UCSD-AML1 (cell line): ENCODE results near the gene CYP2W1.
A peak's percentile ranks its signal among the peaks of the same experiment; 100 is the strongest.

ENCODE experiments used
- DNase-seq: peaks from one replicate; lab custom pipeline; 2025; ENCODE audit not compliant: unreplicated experiment; lab: John Stamatoyannopoulos, UW

The CYP2W1 gene

GRCh38 chr7:966291-967069, 16.5 kb upstream of the CYP2W1 start:
- no peak for DNase-seq

- no peak for DNase-seq
Observed at GRCh38 chr7:967361-968082, 15.5 kb upstream of the CYP2W1 start.

GRCh38 chr7:968205-969105, 14.5 kb upstream of the CYP2W1 start:
- DNase-seq: no peak

GRCh38 chr7:969403-969802, 13.6 kb upstream of the CYP2W1 start:
- DNase-seq: no peak

GRCh38 chr7:970744-971143, 12.2 kb upstream of the CYP2W1 start:
- no peak for DNase-seq

- DNase-seq: no peak
Observed at GRCh38 chr7:972110-972509, 10.9 kb upstream of the CYP2W1 start.

GRCh38 chr7:972676-973309, 10.2 kb upstream of the CYP2W1 start:
- DNase-seq: no peak

- DNase-seq: no peak
Observed at GRCh38 chr7:973312-973711, 9.7 kb upstream of the CYP2W1 start.

GRCh38 chr7:974172-974571, 8.8 kb upstream of the CYP2W1 start:
- no peak for DNase-seq

GRCh38 chr7:974820-975681, 7.9 kb upstream of the CYP2W1 start, which contains the start of gene COX19:
Gene COX19, minus strand, starts transcription at chr7:975549. Its CDS starts 40 bp downstream, at chr7:975509.
- peak; percentile 77 for DNase-seq

GRCh38 chr7:975702-976473, 7.1 kb upstream of the CYP2W1 start:
- no peak for DNase-seq

GRCh38 chr7:976901-977325, 6.1 kb upstream of the CYP2W1 start:
- DNase-seq: no peak

- DNase-seq: no peak
Observed at GRCh38 chr7:977326-978048, 5.5 kb upstream of the CYP2W1 start.

- no peak for DNase-seq
Observed at GRCh38 chr7:978049-978346, 5.0 kb upstream of the CYP2W1 start.

- no peak for DNase-seq
Observed at GRCh38 chr7:978416-979091, 4.4 kb upstream of the CYP2W1 start.

- DNase-seq: no peak
Observed at GRCh38 chr7:979151-979550, 3.8 kb upstream of the CYP2W1 start.

- DNase-seq: no peak
Observed at GRCh38 chr7:979886-980571, 3.0 kb upstream of the CYP2W1 start.
